GM23248 (cell line): Measurements from ENCODE around the gene LMO7.

ENCODE experiments used
- EZH2 ChIP-seq: fragments of 200-600 bp; sonication (generic); IDR thresholded peaks from 2 replicates; pipeline ENCODE4 v1.6.1; 2018; ENCODE audit warnings: antibody characterized with exemption, mild to moderate bottlenecking; ENCODE audit not compliant: insufficient read depth, poor library complexity, severe bottlenecking
- EZH2phosphoT487 ChIP-seq: fragments of 200-600 bp; sonication (generic); IDR thresholded peaks from 2 replicates; pipeline ENCODE4 v1.6.1; 2018; ENCODE audit warnings: antibody characterized with exemption, moderate library complexity, mild to moderate bottlenecking, low read depth; ENCODE audit not compliant: insufficient read depth

- TF ChIP-seq EZH2 = no peak
- TF ChIP-seq EZH2phosphoT487 = no peak
Observed at GRCh38 chr13:75666646-75667351, 30.7 kb downstream of the LMO7 start.
